ACHN (cell line): ENCODE measurements around the gene SUN2.

Source experiments
- DNase-seq: peaks from one replicate; pipeline ENCODE4 v3.0.0-alpha.2; 2015
- in situ Hi-C: cut with HindIII; loops from 2 replicates; pipeline ENCODE4 v1.10.0; 2017; ENCODE audit warnings: low sequenced_read_pairs, low pct_ligation_motif_present, low pct_unique_long_range_greater_than_20kb

SUN2 gene

GRCh38 chr22:38709306-38709705 is 46.5 kb downstream of the SUN2 start:
- in situ Hi-C loops, result no loop called here

GRCh38 chr22:38707984-38708383 is 47.8 kb downstream of the SUN2 start:
- no peak for DNase-seq
- in situ Hi-C loops, result no loop called here

More at GRCh38 chr22:38709306-38709705, 46.5 kb downstream of the SUN2 start:
- no peak for DNase-seq

- in situ Hi-C loops, result no loop called here
- peak; percentile 8 for DNase-seq
These were observed 48.5 kb downstream of the SUN2 start for GRCh38 chr22:38707346-38707745.

GRCh38 chr22:38706901-38707195 is 49.0 kb downstream of the SUN2 start:
- in situ Hi-C loops, result no loop called here
- DNase-seq, result no peak

GRCh38 chr22:38706101-38706900 is 49.5 kb downstream of the SUN2 start:
- in situ Hi-C loops, result no loop called here
- DNase-seq, result peak; percentile 32

- peak; percentile 99 for DNase-seq
- in situ Hi-C loops, result no loop called here
These were observed 50.3 kb downstream of the SUN2 start, which contains the start of gene GTPBP1 for GRCh38 chr22:38705235-38706100. Gene GTPBP1 (plus strand): TSS chr22:38705944. CDS start chr22:38705956, 12 bp downstream.

GRCh38 chr22:38704654-38705234 is 51.1 kb downstream of the SUN2 start:
- in situ Hi-C loops, result no loop called here
- no peak for DNase-seq

- in situ Hi-C loops, result no loop called here
These were observed 54.8 kb downstream of the SUN2 start, which contains the start of gene JOSD1 for GRCh38 chr22:38700789-38701628. Gene JOSD1 (minus strand): TSS chr22:38700943. CDS start chr22:38699987, 956 bp downstream.

GRCh38 chr22:38700270-38700788 is 55.5 kb downstream of the SUN2 start:
- peak; percentile 64 for DNase-seq

More at GRCh38 chr22:38700789-38701628, 54.8 kb downstream of the SUN2 start, which contains the start of gene JOSD1:
- peak; percentile 92 for DNase-seq

GRCh38 chr22:38699784-38700183 is 56.0 kb downstream of the SUN2 start:
- in situ Hi-C loops, result no loop called here
- peak; percentile 61 for DNase-seq

More at GRCh38 chr22:38700270-38700788, 55.5 kb downstream of the SUN2 start:
- in situ Hi-C loops, result no loop called here

GRCh38 chr22:38699143-38699542 is 56.7 kb downstream of the SUN2 start:
- in situ Hi-C loops, result no loop called here
- no peak for DNase-seq

- in situ Hi-C loops, result no loop called here
- DNase-seq, result no peak
These were observed 57.2 kb downstream of the SUN2 start for GRCh38 chr22:38698407-38699094.

- no peak for DNase-seq
- in situ Hi-C loops, result no loop called here
These were observed 58.2 kb downstream of the SUN2 start for GRCh38 chr22:38697425-38698089.

GRCh38 chr22:38696606-38697424 is 59.0 kb downstream of the SUN2 start:
- in situ Hi-C loops, result no loop called here
- peak; percentile 68 for DNase-seq

GRCh38 chr22:38694940-38695339 is 60.9 kb downstream of the SUN2 start:
- in situ Hi-C loops, result no loop called here
- DNase-seq, result no peak

GRCh38 chr22:38694049-38694448 is 61.7 kb downstream of the SUN2 start:
- no peak for DNase-seq
- in situ Hi-C loops, result no loop called here
